NOMO-1 treated with dmso at 0.1 percent for 144 hours (cell line): ENCODE results near the gene FOLR3.
"Not testable (repeated sequence)": the region's sequence is repeated elsewhere in the genome, so short reads cannot be mapped to it uniquely, and the experiment has no call there.

Experiments
- DNase-seq: peaks from one replicate; lab custom pipeline; 2025; ENCODE audit not compliant: unreplicated experiment; lab: John Stamatoyannopoulos, UW

FOLR3 gene

DNA sequence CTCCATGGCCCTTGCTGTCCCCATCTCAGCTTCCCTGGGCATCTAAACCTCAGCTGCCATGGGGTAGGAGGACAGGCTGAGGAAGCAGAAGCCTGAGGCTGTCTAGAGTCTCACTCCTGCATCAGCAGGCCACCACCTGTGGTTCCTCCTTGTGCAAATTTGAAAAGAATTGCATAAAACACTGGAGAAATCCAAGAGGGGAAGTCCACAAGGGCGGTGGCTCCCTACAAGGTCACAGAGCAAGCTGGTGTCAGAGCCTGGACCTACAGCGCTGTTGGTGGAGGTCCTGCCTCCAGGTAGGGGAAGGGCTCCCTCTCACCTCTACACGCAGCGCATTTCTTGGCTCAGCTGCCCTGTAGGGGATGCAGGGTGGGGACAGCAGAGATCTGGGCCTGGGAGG lies at the start of gene FOLR3:
FOLR3 (plus strand) TSS at position 253 of the 400 bp plus-strand sequence. CDS start 228 bp downstream, outside the sequence.
- not testable (repeated sequence) for DNase-seq

DNA sequence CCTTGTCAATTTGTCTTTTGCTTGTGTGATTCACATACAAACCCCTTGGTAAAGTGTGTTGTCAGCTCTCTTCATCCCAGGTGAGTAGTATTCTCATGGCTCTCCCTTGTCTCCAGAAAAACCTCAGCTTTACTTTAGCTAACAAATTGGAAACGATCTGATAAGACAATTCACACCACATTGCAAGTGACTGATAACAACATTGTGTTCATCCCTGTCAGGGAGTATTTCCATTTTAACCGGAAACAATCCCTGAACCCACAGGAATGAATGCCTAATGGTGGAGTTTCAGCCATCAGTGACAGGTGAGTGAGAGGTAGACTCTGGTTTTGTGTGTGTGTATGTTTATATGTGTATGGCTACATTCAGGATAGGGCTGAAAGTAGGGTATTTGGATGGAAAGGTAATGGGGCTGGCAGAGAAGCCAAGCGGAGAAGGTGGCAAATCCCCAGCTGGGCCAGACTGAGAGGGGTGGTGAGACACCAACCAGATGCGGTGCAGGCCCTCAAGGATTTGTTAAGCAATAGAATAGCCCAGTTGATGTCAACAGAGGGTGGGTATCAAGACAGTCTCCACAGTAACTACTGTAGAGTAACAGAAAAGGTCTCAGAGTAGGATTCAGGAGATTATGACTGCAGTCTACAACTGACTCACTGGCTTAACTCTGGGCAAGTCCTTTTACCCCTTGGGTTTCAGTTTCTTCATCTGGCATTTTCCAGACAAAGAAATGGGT lies 47.3 kb upstream of the FOLR3 start:
- DNase-seq = no peak

DNA sequence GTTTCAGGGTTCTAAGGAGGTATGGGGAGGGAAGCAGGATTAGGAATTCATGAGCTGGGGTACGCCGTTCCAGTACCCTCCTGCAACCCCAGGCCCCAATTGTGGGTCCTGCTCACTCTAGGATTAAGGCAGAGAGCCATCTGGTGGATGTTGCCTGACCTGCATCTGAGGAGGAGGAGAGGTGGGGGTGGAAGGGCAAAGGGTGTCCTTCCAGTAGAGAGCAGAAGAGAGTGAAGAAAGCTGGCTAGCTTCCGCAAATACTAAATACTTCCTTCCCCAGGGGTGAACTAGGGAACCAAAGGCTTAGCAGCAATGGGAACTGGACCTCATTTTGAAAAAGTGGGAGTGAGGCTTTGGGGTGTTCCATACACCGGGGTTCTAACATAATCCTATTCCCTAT lies 44.2 kb upstream of the FOLR3 start:
- DNase-seq = peak; percentile 74

DNA sequence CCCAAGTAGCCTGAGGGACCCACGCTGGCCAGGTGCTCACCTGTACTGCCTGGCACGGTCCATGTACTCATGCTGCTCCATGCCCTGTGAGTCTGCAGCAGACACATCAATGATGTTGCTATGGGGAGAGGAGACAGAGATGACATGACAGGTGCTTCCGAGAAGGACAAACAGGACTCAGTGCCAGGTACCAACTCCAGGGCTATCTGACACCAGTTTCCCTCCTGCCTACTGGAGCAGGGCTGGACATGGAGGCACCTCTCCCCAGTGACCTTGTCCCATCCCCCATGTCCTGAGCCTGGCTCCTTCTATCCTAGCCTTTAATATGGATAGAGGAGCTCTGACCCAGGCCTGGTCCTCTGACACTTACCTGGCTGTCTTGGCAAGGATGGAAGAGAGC lies 36.8 kb upstream of the FOLR3 start:
- DNase-seq = no peak

DNA sequence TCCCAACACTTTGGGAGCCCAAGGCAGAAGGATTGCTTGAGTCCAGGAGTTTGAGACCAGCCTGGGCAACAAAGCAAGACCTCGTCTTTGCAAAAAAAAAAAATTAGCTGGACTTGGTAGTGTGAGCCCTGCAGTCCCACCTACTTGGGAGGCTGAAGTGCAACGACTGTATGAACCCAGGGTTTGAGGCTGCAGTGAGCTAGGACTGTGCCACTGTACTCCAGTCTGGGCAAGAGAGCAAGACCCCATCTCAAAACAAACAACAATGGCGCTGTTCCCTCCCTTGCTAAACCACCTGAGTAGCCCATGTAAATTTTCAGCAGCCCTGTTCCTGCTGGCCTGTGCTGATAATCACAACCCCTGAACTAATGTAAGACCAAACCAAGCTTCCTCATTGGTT lies 35.5 kb upstream of the FOLR3 start:
- no peak for DNase-seq

DNA sequence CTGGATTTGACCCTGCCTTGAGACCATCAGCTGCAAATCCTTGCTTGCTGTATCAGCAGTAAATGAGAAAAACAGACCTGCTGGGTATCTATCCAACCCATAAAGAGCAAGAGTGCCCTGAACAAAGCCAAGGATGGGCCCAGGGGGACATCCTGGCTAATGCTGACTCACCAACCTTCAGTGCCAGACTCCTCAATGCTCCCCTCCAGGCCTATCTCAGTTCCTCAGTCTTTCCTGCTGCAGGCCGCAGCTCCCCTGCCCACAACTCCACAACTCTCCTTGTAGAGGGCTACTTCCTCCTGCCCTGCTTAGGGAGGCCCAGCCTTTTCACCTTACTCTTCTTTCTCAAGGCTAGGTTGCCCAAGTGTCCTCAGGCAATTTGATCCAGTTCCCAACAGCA lies 35.1 kb upstream of the FOLR3 start:
- peak; percentile 82 for DNase-seq

DNA sequence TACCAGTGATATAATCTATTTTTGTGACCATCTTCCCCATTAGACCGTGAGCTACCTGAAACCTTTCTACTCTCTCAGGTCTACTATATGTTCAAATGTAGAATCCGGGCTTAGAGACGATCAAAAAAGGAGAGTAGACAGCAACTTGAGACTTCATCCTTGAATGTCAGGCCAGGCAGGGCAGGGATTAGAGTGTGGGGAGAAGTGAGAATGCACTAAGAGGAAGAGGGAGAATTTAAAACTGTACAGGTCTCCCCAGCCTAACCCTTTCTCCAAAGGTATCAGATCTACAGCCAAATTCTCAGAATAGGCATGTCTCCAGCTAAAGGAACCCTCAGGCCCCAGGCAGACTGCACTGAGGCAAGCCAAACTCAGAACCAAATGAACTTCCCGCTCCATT lies 33.4 kb upstream of the FOLR3 start:
- DNase-seq = no peak

DNA sequence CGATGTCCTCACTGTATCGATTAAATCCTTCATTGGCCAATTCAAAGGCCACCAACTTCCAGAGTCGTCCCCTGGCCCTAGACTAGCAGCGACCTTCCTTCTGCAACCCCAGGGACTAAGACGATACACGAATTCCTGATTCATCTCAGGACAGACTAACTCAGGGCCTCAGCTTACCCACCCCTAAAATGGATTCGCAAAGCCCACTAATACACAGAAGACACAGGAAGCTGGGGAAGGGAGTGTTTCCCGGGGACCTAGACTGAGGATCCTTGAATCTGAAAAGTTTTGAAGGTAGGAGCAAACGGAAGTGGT lies 32.9 kb upstream of the FOLR3 start:
- no peak for DNase-seq

DNA sequence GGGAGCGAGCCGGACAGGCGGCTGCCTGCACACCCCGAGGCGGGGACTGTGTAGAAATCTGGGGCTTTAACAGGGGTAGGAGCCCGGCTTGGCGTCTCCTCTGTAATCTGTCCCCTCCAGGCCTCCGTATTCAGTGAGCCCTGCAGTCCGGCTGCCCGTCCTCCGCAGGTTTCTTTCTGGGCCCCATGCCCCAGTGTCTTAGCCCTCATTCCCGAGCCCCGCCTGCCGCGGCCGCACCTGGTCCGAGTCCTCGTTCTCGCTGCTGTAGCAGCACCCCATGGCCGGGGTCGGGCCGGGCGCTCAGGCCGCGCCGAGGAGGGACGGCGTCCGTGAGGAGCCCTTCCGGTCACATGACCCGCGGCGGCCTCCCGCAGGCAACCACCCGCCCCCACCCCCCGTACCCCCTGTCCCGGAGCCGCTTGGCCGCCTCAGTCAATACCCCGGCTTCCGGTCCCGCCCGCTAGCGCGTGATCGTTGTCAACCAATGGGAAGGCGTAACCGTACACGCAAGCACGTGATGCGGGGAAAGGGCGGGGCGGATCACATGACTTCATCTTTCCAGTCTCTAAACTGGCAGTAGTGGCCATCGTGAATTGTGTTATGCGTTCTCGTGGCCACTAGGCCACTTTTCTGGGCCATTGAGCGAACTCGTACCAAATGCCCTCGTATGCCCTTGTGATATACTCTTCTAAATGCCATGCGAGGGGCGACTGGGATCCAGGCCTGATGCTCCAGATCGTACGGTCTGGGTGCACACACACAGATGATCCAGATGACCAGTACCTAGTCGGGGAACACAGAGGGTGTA lies 32.4 kb upstream of the FOLR3 start, which contains the start of gene LAMTOR1:
LAMTOR1 (minus strand) TSS at position 352 of the 808 bp plus-strand sequence; CDS start at position 279, 73 bp downstream.
- DNase-seq = peak; percentile 97

DNA sequence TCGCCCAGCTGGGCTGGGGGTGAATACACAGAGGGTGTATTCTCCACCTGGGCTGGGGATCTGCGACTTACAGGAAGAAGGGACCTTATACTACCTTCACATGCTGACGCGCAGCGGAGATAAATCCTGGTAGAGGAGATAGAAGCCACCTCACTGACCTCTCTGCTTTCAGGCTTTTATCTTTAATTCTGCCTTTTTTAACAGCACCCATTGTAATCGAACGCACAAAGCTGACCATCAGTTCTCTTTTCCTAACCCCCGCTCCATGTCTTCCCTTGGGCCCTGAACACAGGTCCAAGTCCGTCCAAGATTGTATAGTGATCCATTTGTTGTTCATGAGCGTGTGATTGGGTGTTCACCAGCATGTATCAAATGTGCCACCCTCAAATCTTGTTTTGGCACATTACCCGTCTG lies 31.8 kb upstream of the FOLR3 start:
- no peak for DNase-seq

DNA sequence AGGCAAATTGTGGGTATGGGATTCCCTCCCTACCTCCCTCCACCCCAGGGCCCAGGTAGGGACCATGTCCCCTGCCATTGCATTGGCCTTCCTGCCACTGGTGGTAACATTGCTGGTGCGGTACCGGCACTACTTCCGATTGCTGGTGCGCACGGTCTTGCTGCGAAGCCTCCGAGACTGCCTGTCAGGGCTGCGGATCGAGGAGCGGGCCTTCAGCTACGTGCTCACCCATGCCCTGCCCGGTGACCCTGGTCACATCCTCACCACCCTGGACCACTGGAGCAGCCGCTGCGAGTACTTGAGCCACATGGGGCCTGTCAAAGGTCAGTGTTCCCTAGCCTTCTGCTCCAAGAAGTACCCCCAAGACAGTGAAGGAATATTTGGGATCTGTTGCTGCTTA lies 29.6 kb upstream of the FOLR3 start, which contains the start of gene TOMT:
TOMT (plus strand) TSS at position 37 of the 400 bp plus-strand sequence; CDS start at position 65, 28 bp downstream.
- DNase-seq = no peak

DNA sequence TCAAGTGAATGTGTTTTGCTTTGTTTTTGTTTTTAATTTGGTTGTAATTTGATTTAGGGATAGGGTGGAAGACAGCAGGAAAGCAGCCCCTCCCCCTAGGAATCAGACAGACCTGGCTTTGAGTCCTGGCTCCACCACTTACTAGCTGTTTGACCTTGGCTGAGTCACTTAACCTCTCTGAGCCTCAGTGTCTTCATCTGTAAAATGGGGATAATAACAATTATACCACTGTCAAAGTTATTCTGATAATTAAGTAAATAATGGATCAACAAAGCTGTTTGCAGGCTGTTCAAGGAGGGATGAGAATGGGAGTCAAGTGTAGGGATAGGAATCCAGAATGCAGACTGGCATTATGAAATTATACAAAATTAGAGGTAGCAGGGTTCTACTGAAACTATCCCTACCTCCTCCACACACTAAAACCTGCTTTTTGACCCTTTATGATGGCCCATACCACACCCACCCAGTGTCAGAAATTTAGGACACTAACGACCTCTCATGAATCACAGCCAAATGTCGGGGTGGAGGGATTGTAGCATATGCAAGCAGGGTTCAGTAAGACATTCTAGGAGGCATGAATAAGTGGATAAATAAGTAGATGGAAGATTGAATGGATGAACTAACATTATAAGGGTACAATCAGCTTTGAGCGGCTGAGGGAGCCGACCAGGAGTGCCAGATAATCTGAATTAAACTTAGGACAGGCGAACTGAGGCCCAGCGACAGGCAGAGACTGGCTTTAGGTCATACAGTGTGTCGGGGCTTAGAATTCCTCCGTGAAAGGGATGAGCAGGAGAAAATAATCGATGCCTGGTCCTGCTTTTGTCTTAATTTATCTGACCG lies 24.0 kb upstream of the FOLR3 start:
- DNase-seq = no peak

DNA sequence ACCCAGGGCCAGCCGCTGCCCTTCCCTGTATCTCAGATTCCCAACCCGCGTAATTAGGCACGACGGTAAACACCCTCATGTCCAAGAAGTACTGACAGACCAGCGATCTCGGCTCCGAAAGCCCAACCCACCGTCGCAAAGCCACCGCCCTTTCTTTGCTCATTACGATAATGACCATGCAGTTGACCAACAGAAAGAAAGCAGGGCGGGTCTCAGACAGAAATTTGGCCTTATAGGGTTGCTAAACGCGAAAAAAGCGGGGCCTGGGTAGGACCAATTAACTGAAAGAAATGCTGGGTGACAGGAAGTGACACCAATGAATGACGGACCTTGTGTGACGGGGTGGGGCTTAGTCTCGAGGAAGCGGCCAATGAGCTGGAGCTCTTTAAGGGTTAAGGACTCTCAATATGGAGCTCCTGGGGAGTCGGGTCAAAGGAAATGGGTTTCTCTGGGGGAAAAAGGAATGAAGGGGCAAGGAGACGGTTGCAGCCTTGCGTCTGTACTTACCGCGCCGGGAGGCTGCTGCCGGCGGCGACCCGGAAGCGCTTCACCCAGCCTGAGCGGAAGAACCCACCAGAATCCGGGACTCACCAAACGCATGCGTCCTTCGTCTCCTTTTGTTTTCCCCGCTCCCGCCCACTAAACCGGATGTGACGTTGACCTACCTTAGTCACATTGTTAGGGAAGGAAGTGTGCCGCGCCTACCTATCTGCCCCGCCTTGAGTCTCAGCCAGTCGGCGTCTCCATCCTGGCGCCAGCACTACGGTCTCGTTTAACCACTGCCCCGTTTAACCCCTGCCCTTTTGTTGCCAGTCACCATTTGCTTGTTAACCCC lies 23.2 kb upstream of the FOLR3 start, which contains the start of gene ANAPC15:
ANAPC15 (minus strand) TSS at position 553 of the 835 bp plus-strand sequence. CDS start 1,419 bp downstream, outside the sequence.
- DNase-seq = peak; percentile 99

DNA sequence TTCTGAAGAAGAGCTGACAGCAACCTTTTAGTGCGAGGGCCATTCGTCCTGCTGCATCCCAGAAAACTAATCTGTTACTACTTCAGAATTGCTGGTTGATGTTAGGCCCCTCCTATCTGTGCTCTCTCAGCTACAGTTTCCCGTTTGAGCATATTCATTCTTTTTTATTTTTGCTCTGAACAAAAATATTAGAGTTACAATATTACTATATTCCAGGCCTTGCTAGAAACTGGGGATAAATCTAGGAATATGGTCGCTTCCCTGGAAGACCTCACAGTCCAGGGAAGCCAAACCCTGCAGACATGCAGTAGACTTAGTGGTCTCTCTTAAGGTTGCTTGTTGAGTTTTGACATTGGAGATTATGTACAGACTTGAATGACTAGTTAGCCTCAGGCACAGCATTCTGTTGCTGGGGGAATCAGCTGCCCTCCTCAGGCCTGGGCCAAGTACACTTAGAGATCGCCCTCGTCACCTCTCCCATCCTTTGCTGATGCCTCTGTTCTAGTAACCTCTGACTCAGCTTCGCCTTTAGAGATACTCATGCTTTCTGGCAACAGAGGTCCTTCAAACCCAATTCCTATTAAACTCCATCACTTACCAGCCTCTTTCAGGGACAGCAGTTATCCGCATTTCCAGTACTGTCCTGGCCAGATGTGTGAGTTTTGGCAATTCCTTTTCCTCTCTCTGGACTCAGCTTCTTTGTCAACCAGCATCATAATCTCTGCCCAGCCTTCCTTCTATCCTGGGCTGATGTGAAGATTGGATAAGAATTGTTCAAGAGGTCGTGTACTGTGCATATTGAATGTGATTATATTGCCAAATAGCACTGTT lies 22.3 kb upstream of the FOLR3 start:
- DNase-seq = no peak

DNA sequence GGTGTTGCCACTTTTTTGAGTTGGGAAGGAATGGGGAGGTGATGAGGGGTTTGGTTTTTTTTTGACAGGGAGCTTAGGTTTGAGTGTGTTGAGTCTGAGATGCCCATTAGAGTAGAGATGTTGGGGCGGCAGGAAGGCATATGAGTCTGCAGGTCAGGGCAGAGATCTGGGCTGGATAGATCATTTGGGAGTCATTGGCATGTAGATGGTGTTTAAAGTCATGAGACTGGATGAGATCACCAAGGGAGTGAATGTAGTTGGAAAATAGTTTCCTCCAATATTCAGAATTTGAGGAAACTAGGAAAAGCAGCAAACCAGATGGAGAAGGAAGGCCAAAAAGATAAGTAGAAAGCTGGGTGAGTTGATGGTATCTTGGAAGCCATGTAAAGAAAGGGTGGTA lies 21.0 kb upstream of the FOLR3 start:
- no peak for DNase-seq

DNA sequence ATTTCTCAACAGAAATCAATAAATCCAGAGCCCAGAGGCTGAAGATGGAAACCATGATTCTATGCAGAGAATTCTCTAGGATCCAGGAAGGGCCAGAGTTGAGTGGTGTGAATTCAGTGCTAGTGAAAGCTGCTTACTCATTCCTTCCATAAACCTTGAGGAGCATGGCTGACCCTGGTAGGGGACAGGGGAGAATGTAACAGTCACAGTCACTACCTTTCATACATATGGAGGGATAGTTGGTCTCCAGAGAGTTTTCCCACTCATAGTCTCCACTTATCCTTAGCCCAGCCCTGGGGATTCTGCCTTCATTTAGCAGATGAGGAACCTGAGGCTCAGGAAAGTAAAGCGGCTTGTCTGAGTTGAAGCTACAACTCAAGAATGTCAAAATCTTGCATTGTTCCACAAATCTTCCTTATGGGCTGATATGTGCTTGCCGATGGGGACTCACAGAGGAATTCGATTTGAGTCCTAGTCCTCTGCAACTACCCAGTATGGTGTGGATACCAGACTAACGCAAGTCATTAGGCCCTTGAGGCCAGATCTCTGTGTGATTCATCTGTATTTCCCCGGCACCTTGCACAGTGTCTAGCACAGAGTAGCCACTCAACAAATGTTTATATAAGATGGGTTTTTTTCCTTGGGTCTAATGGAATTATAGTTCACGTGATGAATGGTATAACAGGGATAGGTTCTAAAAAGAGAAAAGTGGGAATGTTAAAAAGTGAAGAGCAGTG lies 19.3 kb upstream of the FOLR3 start:
- no peak for DNase-seq

DNA sequence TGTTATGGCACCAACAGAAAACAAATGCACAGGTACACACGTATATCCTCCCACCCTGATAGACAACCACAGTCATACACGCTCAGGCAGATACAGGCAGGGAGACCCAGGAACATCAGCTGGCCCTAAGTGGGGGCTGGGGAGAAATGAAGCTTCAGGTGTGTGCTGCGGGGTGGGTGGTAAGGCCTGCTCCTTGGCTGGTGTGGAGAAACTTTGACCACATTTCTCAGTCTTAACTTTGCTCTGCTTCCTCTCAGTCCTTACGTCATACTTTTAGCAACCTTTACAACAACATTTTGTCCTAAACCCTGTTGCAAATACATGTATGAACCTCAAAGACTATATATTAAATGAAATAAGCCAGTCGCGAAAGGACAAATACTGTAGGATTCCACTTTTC lies 16.3 kb upstream of the FOLR3 start:
- DNase-seq = no peak

DNA sequence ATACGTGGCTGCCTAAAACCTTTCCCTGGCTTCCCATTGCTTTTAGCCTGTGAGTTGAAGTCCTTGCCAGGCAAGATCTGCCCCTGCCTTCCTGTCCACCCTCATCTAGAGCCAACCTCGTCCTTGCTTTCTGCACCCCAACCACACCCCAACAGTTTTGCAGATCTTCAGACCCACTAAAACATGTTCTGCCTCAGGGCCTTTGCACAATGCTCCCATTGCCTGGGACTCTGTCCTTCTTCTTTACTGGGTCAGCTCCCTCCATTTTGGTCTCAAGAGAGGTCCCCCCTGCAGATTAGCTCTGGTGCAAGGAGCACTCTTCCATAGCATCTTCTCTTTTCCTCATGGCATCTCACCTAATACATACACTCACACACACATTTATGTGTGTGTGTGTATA lies 14.6 kb upstream of the FOLR3 start:
- no peak for DNase-seq

DNA sequence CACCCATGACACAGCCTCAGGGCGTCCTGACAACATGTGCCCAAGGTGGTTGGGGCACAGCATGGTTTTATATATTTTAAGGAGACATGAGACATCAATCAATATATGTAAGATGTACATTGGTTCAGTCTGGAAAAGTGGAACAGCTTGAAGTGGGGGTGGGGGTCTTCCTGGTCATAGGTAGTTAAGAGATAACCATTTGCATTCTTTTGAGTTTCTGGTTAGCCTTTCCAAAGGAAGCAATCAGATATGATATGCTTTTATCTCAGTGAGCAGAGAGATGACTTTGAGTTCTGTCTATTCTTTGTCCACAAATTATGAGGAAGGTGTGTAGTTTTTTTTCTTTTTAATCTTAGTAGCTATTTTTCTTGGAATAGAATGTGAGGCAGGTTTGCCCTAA lies 12.9 kb upstream of the FOLR3 start:
- no peak for DNase-seq
